HFF-Myc (cell line): ENCODE results near the gene AK5.
"Not testable (repeated sequence)": the region's sequence is repeated elsewhere in the genome, so short reads cannot be mapped to it uniquely, and the experiment has no call there.

Experiments
- DNase-seq: peaks from one replicate; pipeline ENCODE4 v3.0.0-alpha.2; 2011; ENCODE audit warnings: low read depth; ENCODE audit errors: extremely low read depth
- H3K4me3 ChIP-seq: replicated peaks from 2 replicates; pipeline ENCODE4 v1.5.1; 2011; ENCODE audit warnings: low read depth, mild to moderate bottlenecking, control low read depth, low read length
- TF ChIP-seq, protein P1 (sequence below): IDR thresholded peaks from 2 replicates; pipeline ENCODE4 v1.5.1; 2012; ENCODE audit warnings: mild to moderate bottlenecking, low read depth, low read length, control low read depth; ENCODE audit errors: missing control alignments

The AK5 gene

DNA sequence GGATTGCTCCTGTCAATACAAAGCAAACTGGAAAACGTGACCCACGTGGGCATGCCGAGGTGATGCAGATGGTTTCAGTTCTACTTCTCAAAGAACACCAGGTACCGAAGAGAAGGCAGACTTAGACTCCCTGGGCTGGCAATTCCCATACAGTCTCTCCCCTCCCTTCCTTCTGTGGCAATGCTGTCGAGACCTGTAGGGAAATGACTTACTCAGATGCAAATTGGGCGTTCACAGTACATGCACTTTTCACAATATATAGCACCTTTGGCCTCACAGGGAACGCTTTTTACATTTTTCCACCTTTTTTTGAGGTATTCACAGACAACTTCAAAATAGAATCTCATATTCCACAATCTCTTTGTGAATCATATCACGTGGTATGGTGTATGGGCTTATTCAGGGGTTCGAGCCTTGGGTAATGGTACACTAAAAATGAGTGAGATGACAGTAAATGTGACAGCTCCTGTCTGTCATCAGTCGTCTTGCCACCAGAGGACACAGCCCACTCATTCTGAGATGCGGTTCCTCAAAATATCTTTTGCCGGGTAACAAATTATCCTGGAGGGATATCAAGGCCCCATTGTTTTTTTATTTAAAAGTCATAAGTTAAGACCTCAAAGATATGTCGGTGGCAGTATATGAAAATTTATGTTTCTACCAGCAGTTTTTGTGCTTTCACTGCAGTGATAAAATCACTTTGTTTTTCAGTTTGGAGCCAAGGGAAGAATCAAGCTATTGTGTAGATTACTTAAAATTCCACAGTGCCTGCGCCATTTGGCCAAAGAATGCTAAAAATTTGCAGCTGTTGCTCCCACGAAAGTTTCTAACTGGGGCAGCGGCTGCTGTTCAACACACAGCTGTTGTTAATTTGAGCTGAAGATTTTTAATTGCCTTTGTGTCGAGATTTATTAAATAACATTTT is 232.3 kb downstream of the AK5 start:
- no peak overlapping the region for H3K4me3 ChIP-seq
- peak; percentile 73 for DNase-seq
- TF ChIP-seq, protein P1, sequence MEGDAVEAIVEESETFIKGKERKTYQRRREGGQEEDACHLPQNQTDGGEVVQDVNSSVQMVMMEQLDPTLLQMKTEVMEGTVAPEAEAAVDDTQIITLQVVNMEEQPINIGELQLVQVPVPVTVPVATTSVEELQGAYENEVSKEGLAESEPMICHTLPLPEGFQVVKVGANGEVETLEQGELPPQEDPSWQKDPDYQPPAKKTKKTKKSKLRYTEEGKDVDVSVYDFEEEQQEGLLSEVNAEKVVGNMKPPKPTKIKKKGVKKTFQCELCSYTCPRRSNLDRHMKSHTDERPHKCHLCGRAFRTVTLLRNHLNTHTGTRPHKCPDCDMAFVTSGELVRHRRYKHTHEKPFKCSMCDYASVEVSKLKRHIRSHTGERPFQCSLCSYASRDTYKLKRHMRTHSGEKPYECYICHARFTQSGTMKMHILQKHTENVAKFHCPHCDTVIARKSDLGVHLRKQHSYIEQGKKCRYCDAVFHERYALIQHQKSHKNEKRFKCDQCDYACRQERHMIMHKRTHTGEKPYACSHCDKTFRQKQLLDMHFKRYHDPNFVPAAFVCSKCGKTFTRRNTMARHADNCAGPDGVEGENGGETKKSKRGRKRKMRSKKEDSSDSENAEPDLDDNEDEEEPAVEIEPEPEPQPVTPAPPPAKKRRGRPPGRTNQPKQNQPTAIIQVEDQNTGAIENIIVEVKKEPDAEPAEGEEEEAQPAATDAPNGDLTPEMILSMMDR = no peak

DNA sequence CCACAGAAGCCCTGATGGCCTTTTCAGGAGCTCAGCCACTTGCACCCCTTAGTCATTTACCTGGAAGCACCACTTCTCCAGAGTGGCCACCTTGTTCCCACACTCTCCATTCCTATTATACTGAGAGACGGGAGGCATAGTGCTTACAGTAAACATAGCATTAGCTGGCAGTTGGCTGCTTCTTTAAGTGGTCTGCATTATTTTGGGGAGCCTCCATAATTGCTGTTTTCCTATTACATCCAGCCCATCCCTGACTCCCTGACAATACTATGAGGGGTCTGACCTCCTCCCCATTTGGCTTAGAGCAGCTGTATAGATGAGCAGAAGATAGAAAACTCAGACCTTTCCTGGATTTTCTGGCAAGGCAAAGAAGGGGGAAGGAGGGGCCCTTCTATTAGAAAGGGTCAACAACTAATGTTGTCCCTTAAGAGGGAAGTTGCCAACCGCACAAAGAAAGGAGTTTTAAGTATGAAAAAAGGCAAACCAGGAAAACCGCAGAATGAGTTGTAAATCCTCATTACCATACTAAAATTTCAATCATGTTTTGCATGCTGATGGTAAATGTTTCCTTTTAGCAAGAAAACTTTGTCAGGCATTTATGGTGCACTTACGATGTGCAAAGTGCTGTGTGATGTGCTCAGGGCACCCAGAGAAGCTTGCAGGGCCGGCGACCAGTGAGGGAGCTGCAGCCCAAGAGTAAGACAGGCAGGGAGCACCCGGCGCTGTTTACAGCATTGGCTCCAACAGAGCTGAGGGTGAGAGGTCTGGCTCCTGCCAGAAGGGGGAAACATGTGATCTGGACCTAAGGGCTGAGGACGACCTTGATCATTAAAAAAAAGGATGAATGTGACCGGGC is 233.3 kb downstream of the AK5 start:
- no peak overlapping the region for H3K4me3 ChIP-seq
- peak; percentile 77 for DNase-seq
- TF ChIP-seq, protein P1 = peak; percentile 27

DNA sequence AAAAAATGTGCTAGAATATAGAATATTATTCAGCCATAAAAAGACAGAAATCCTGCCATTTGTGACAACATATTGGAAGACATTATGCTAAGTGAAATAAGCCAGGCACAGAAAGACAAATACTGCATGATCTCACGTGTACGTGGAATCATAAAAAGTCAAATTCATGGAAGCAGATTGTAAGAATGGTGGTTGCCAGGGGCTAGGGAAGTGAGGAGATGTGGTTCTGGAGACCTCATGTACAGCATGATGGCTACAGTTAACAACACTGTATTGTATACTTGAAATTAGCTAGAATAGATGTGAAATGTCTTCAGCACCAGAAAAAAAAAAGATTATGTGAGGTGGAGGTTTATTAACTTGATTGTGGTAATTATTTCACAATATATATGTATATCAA is 234.3 kb downstream of the AK5 start:
- TF ChIP-seq, protein P1 = no peak
- no peak for DNase-seq
- H3K4me3 ChIP-seq = no peak overlapping the region

DNA sequence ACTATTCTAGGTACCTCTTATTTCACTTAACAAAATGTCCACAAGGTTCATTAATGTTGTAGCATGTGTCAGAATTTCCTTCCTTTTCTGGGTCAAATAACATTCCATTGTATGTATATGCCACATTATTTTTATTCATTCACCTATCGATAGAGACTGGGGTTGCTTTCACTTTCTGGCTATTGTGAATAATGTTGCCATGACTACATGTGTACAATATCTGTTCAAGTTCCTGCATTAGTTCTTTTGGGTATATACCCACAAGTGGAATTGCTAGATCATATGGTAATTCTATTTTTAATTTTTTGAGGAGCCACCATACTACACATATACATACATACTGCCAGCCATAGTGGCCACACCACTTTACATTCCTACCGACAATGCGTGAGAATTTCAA is 242.2 kb downstream of the AK5 start:
- TF ChIP-seq, protein P1 = no peak
- H3K4me3 ChIP-seq = no peak overlapping the region
- no peak for DNase-seq

DNA sequence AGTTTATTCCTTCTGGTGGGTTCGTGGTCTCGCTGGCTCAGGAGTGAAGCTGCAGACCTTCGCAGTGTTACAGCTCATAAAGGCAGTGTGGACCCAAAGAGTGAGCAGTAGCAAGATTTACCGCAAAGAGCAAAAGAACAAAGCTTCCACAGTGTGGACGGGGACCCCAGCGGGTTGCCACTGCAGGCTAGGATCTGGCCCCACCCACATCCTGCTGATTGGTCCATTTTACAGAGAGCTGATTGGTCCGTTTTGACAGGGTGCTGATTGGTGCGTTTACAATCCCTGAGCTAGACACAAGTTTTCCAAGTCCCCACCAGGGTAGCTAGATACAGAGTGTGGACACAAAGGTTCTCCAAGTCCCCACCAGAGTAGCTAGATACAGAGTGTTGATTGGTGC is 249.3 kb downstream of the AK5 start:
- H3K4me3 ChIP-seq, DNase-seq: not testable (repeated sequence)

DNA sequence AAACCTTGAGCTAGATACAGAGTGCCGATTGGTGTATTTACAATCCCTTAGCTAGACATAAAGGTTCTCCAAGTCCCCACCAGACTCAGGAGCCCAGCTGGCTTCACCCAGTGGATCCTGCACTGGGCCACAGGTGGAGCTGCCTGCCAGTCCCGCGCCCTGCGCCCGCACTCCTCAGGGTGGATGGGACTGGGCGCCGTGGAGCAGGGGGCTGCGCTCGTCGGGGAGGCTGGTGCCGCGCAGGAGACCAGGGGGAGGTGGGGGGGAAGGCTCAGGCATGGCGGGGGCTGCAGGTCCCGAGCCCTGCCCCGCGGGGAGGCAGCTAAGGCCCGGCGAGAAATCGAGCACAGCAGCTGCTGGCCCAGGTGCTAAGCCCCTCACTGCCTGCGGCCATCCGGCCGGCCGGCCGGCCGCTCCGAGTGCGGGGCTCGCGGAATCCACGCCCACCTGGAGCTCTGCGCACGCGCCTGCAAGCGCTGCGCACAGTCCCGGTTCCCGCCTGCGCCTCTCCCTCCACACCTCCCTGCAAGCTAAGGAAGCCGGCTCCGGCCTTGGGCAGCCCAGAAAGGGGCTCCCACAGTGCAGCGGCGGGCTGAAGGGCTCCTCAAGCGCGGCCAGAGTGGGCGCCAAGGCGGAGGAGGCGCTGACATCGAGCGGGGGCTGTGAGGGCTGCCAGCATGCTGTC is 249.9 kb downstream of the AK5 start:
- DNase-seq, H3K4me3 ChIP-seq: not testable (repeated sequence)

DNA sequence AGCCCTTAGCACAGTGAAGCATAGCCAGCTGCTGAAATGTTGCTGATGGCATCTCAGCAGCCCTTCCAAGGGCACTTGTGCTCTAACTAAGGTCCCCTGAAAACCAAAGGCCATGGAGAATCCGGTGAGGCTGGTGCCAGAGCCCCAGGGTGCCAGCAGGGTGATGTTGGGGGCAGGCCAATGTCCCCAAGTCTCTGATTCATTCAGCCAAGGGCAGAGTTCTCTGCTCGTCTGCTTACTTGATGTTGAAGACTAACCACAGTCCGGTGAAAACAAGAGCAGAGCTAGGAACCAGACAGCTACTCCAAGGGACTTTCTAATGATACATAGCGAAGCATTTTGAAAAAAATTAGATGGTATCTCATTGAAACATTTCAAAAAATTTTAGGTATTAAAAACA is 250.8 kb downstream of the AK5 start:
- TF ChIP-seq, protein P1 = no peak

More for the DNA sequence above, 250.8 kb downstream of the AK5 start:
- DNase-seq = no peak
- no peak overlapping the region for H3K4me3 ChIP-seq
